ENCODE measurements around the gene OPN3.

DNA sequence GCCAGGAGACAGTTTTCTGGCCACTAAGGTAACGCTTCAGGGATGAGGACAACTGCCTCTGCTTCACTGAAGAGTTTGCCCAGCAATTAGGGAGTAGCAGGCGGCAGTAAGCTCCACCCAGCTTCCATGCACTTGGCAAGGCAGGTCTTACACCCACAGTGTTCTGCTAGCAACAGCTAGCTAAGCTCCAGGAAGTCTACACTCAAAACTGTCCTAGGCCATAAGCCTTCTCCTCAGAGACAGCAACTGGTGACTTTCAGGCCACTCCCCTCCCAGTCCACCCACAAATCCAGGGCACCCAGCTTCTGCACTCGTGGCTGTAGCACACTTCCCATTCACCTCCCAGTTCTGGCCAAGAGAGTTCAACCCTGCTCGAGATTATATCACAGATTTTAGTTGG, 60.7 kb downstream of the OPN3 start:
- TF ChIP-seq, protein P1, sequence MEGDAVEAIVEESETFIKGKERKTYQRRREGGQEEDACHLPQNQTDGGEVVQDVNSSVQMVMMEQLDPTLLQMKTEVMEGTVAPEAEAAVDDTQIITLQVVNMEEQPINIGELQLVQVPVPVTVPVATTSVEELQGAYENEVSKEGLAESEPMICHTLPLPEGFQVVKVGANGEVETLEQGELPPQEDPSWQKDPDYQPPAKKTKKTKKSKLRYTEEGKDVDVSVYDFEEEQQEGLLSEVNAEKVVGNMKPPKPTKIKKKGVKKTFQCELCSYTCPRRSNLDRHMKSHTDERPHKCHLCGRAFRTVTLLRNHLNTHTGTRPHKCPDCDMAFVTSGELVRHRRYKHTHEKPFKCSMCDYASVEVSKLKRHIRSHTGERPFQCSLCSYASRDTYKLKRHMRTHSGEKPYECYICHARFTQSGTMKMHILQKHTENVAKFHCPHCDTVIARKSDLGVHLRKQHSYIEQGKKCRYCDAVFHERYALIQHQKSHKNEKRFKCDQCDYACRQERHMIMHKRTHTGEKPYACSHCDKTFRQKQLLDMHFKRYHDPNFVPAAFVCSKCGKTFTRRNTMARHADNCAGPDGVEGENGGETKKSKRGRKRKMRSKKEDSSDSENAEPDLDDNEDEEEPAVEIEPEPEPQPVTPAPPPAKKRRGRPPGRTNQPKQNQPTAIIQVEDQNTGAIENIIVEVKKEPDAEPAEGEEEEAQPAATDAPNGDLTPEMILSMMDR (optimal IDR thresholded peaks at IDR 0.05 in 1 of 3, IDR thresholded peaks at IDR 0.05 in 1 of 3, conservative IDR thresholded peaks at IDR 0.05 in 1 of 3; ENCODE audit: extremely low read depth in 1 of 3, insufficient read depth in 2 of 3, low read length in 3 of 3): no peak
- TF ChIP-seq EZH2 (IDR thresholded peaks at IDR 0.05; ENCODE audit: low read length): no peak

All from keratinocyte (primary cell).